ENCODE results near the gene CFAP221. TPM values are rescaled to one million over a fixed set of nuclear protein-coding genes. Genes with fewer than 3 reads are reported as not detected.

Gene CFAP221
- total RNA-seq, 2 experiments from 2014 or later = not detected

- ChIA-PET POLR2A (no interaction called here), CTCF (no interaction called here)
- DNase-seq = no peak
- Mint-ChIP-seq H3K9me3 (no peaks in the 10 kb centered on the region), H3K36me3 (ENCODE audit: low read depth) (no peaks in the 10 kb centered on the region), H3K27me3 (peaks cover 2% of the 10 kb centered on the region), H3K4me3 (no peak overlapping the region), H3K4me1 (no peaks in the 10 kb centered on the region), H3K27ac (no peak overlapping the region)
Measured at GRCh38 chr2:119646149-119646548, 101.9 kb downstream of the CFAP221 start.

DNA sequence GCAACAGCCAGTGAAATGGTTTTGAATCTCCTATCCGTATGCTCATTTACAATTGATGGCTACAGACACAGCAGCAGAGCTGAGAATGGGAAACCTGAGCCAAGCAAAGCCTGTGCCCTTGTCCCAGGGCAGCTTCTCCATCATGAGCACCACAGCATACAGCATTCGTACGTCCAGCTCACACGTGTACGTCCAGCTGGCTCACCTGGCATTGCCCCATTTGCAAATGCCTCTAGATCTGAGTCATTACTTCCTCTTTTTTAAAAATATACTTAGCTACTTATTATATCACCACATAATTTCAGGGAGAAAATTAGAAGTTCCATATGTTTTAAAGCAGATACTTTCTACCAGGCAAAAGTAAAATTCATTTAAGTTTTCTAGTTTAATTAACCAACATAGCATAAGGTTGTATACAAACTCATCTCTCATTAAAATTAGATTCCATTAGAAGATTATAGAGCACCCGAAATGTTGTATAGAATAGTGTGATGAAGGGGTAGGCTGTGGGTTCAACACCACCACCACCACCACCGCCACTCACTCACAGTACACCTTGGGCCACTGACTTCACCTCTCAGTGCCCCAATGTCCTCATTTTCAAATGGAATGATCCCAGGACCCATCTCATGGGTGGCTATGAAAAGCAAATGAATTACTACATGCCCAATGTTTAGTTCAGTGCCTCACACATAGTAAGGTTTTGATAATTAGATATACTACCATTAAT, 103.4 kb downstream of the CFAP221 start:
- POLR2A ChIA-PET = no interaction called here
- H3K36me3 Mint-ChIP-seq (ENCODE audit: low read depth) = no peaks in the 10 kb centered on the region
- no peak overlapping the region for H3K27ac Mint-ChIP-seq

GRCh38 chr2:119649364-119649917, 105.2 kb downstream of the CFAP221 start:
- Mint-ChIP-seq H3K27ac (no peak overlapping the region), H3K9me3 (no peaks in the 10 kb centered on the region), H3K27me3 (peaks cover 11% of the 10 kb centered on the region), H3K4me3 (no peak overlapping the region), H3K36me3 (ENCODE audit: low read depth) (no peaks in the 10 kb centered on the region), H3K4me1 (no peaks in the 10 kb centered on the region)
- POLR2A ChIA-PET = no interaction called here
- CTCF ChIA-PET = interaction anchor here (1.8 kb wide), 1 partner anchor 8 kb away, joined by 5 read pairs; no protein-coding TSS in a partner anchor
- DNase-seq = no peak

More for the DNA sequence above, 103.4 kb downstream of the CFAP221 start:
- Mint-ChIP-seq H3K4me3 (no peak overlapping the region), H3K9me3 (no peaks in the 10 kb centered on the region), H3K4me1 (no peaks in the 10 kb centered on the region), H3K27me3 (peaks cover 8% of the 10 kb centered on the region)
- DNase-seq = no peak
- CTCF ChIA-PET = no interaction called here

DNA sequence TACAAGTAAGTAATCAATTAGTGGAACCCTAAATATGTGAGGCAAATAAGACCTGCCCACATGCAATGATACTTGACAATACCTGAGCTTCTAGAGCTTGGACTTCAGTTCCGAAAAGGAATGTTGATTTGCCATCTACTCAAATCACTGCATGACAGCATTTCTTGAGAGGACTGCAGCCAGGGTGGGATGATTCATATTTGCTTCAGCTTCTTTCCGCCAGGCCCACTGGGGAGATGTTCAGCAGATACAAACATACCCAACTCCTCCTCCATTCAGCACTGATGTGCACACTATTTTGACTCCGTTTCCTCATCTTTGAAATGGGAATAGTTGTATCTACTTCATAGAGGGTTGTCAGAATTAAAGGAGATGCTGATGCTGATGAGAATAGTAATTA, 106.0 kb downstream of the CFAP221 start:
- H3K4me3 Mint-ChIP-seq = no peak overlapping the region
- H3K27me3 Mint-ChIP-seq = peaks cover 16% of the 10 kb centered on the region
- H3K4me1 Mint-ChIP-seq = no peaks in the 10 kb centered on the region
- DNase-seq = no peak
- H3K9me3 Mint-ChIP-seq = no peaks in the 10 kb centered on the region
- H3K36me3 Mint-ChIP-seq (ENCODE audit: low read depth) = no peaks in the 10 kb centered on the region
- POLR2A ChIA-PET = no interaction called here
- CTCF ChIA-PET = interaction anchor here (0.8 to 1.8 kb wide), 2 partner anchors 9 to 149 kb away, joined by 3 to 5 read pairs; no protein-coding TSS in a partner anchor
- H3K27ac Mint-ChIP-seq = no peak overlapping the region

DNA sequence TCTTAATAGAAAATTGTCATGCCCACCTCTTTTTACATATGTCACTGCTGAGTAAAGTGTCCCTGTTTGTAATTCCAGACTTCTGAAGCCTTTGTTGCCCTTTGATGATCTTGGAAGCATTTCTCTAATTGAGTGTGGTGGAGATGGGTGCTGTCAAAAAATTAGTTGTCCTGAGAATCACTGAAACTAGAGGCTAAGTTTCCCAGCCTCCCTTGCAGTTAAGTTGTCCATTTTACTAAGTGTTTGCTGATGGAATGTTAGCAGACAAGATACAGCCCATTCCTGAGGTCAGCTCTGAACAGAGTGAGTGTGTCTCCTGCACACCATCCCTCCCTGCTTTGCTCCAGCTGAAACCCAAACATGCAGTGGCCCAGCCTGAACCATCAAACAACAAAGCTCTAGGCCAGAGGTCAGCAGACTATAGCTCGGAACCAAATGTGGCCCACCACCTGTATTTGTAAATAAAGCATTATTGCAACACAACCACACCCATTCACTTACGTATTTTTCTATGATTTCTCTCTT, 106.7 kb downstream of the CFAP221 start:
- no peaks in the 10 kb centered on the region for H3K9me3 Mint-ChIP-seq
- CTCF ChIA-PET = interaction anchor here (0.8 to 1.8 kb wide), 2 partner anchors 9 to 149 kb away, joined by 3 to 5 read pairs; no protein-coding TSS in a partner anchor
- H3K4me3 Mint-ChIP-seq = no peak overlapping the region
- H3K36me3 Mint-ChIP-seq (ENCODE audit: low read depth) = no peaks in the 10 kb centered on the region
- POLR2A ChIA-PET = no interaction called here
- H3K4me1 Mint-ChIP-seq = no peaks in the 10 kb centered on the region
- DNase-seq = no peak
- no peak overlapping the region for H3K27ac Mint-ChIP-seq
- H3K27me3 Mint-ChIP-seq = peaks cover 18% of the 10 kb centered on the region

DNA sequence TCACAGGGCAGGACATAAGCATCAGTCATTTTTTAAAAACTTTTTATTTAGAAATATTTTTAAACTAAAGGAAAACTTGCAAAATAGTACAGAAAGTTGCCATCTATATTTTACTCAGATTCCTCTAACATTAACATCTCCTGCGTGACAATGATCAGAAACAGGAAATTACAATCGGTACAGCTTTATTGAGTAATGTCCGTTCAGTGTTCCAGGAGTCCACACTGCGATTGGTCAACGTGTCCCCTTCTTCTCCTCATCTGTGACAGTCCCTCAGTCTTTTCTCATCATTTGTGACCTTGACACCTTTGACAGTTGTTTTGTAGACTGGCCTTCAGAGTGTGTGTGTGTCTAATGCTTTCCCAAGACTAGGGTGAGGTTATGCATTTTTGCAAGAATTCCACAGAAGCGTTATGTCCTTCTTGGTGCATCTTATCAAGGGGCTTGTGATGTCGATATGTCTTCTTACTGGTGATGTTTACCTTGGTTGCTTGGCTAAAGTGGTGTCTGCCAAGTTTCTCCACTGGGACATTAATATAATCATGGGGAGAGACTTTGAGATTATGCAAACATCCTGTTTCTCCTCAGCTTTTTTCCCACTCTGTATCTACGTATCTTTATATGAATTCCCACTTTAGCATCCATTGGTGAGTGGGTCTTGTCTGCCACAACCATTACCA, 113.4 kb downstream of the CFAP221 start:
- H3K36me3 Mint-ChIP-seq (ENCODE audit: low read depth) = no peaks in the 10 kb centered on the region
- H3K27me3 Mint-ChIP-seq = peaks cover 10% of the 10 kb centered on the region
- no peak overlapping the region for H3K4me3 Mint-ChIP-seq
- DNase-seq = no peak
- H3K4me1 Mint-ChIP-seq = no peaks in the 10 kb centered on the region
- POLR2A ChIA-PET = no interaction called here
- CTCF ChIA-PET = interaction anchor here (0.8 kb wide), 1 partner anchor 35 kb away, joined by 3 read pairs; no protein-coding TSS in a partner anchor
- H3K27ac Mint-ChIP-seq = no peak overlapping the region
- no peaks in the 10 kb centered on the region for H3K9me3 Mint-ChIP-seq

DNA sequence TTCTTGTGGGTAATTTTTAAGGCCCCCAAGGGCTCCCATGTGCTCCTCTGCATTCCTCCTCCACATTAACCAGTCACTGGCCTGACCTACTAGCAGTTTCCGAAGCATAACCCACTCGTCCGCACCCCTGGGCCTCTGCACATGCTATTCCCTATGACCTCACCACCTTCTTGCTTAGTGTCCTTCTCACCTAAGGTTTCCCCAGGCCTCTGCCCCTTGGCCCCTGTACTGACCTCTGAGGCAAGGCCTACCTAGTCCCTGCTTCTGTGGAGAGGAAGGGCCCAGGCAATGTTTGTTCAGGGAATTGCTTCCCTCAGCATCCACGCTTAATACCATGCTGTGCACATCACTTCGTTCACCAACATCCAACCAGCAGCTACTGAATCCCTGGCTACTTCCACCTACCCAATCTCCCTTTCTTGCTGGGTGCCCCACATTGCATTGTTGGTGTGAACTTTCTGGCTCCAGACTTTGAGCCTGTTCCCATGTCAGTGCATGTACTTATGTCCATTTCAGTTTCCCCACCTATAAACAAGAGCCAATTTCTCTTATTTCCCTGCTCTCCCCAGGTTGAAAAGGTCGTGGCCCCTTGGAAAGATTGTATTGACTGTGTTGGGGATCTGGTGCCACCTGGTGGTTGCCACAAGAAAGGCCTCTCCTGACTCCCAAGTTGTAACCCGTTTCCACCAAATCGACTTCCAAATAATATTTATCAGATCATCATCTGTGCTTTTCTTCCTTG, 115.5 kb downstream of the CFAP221 start:
- peaks cover 18% of the 10 kb centered on the region for H3K4me1 Mint-ChIP-seq
- no peak overlapping the region for H3K4me3 Mint-ChIP-seq
- DNase-seq = peak; percentile 36
- CTCF ChIA-PET = no interaction called here
- H3K9me3 Mint-ChIP-seq = peaks cover 3% of the 10 kb centered on the region
- POLR2A ChIA-PET = no interaction called here
- no peak overlapping the region for H3K27ac Mint-ChIP-seq
- H3K27me3 Mint-ChIP-seq = peaks cover 9% of the 10 kb centered on the region
- H3K36me3 Mint-ChIP-seq (ENCODE audit: low read depth) = peaks cover 4% of the 10 kb centered on the region

DNA sequence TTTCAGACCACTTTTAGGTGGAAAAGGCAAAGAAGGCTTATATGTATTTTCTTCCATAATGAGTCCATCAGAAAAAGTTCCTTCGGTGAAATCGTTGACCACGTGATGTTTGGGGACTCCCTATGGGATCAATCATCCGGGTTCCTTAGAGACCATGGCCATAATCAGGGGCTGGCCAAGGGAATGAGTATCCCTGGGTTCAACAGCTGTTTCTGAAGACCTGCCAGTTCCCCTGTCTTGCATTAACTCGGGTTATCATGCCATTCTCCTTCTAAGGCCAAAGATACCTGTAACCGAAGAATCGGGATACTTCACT, 116.1 kb downstream of the CFAP221 start:
- no peak for DNase-seq
- Mint-ChIP-seq H3K4me3 (no peak overlapping the region), H3K27ac (no peak overlapping the region), H3K27me3 (peaks cover 7% of the 10 kb centered on the region), H3K9me3 (peaks cover 7% of the 10 kb centered on the region), H3K4me1 (peaks cover 18% of the 10 kb centered on the region), H3K36me3 (ENCODE audit: low read depth) (peaks cover 5% of the 10 kb centered on the region)
- CTCF ChIA-PET = interaction anchor here (1.5 to 1.7 kb wide), 2 partner anchors 19 to 93 kb away, joined by 3 to 4 read pairs; no protein-coding TSS in a partner anchor
- POLR2A ChIA-PET = no interaction called here

DNA sequence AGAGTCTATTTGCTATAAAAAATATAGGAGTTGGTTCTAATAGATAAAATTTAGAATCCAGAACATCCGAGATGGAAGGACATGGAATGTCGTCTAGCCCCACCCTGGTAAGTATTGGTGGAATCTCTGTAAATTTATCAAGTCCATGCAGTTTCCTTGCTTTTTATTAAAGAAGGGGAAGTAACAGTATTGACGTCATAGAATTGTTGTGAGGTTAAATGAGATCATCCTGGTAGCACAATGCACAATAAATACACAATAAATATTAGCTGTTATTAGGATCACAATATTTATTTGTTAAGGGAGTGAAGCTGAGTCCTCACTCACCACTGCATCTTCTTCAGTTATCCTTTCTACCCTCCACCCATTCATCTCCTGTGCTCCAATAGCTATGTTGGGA, 118.0 kb downstream of the CFAP221 start:
- Mint-ChIP-seq H3K27me3 (peaks cover 8% of the 10 kb centered on the region), H3K4me3 (no peak overlapping the region), H3K9me3 (peaks cover 11% of the 10 kb centered on the region), H3K27ac (no peak overlapping the region), H3K36me3 (ENCODE audit: low read depth) (peaks cover 5% of the 10 kb centered on the region), H3K4me1 (peaks cover 18% of the 10 kb centered on the region)
- ChIA-PET POLR2A (no interaction called here), CTCF (interaction anchor here (0.8 to 1.7 kb wide), 2 partner anchors 13 to 17 kb away, joined by 3 read pairs; no protein-coding TSS in a partner anchor)
- DNase-seq = no peak

GRCh38 chr2:119668546-119668945, 124.3 kb downstream of the CFAP221 start:
- POLR2A ChIA-PET = no interaction called here
- Mint-ChIP-seq H3K4me1 (peaks cover 15% of the 10 kb centered on the region), H3K4me3 (no peak overlapping the region), H3K27me3 (peaks cover 8% of the 10 kb centered on the region), H3K36me3 (ENCODE audit: low read depth) (peaks cover 5% of the 10 kb centered on the region), H3K27ac (no peak overlapping the region), H3K9me3 (peaks cover 11% of the 10 kb centered on the region)
- no peak for DNase-seq
- CTCF ChIA-PET = no interaction called here

DNA sequence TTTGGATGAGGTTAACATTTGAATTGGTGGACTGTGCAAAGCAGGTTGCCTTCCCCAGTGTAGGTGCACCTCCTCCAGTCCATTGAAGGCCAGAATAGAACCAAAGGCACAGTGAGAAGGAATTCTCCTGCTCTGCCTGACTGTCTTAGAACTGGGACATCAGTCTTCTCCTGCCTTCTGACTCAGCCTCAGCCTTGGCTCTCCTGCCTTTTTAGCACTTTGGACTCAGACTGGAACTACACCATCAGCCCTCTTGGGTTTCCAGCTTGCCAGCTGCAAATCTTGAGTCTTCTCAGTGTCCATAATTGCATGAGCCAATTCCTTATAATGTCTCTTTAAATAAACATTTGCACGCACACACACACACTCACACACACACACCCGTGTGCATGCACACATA, 126.8 kb downstream of the CFAP221 start:
- H3K9me3 Mint-ChIP-seq = no peaks in the 10 kb centered on the region
- POLR2A ChIA-PET = no interaction called here
- DNase-seq = no peak
- H3K4me1 Mint-ChIP-seq = peaks cover 3% of the 10 kb centered on the region
- H3K4me3 Mint-ChIP-seq = no peak overlapping the region
- peaks cover 5% of the 10 kb centered on the region for H3K27me3 Mint-ChIP-seq
- CTCF ChIA-PET = interaction anchor here (0.6 kb wide), 1 partner anchor 271 kb away, joined by 3 read pairs; no protein-coding TSS in a partner anchor
- no peaks in the 10 kb centered on the region for H3K36me3 Mint-ChIP-seq (ENCODE audit: low read depth)
- H3K27ac Mint-ChIP-seq = no peak overlapping the region

DNA sequence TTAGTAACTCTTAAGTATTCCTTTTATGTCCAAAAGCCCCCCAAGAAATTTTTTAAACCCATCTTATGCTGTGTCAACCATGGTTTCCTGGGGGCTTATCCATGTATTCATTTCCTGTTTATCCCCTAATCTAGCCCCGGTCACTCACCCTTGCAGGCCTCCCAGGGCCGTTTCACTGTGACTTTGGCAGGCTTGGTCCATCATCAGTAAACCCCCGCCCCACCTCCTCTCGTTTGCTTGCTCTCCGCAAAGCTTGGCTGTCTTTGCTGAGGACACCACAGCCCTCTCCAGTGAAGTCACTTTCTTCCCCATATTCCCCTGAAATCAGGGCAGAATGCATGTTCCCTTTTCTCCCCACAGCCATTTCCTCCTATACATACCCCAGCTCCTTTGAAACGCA, 127.5 kb downstream of the CFAP221 start:
- no peaks in the 10 kb centered on the region for H3K36me3 Mint-ChIP-seq (ENCODE audit: low read depth)
- no peak overlapping the region for H3K27ac Mint-ChIP-seq
- peaks cover 3% of the 10 kb centered on the region for H3K4me1 Mint-ChIP-seq
- ChIA-PET POLR2A (no interaction called here), CTCF (interaction anchor here (0.6 kb wide), 1 partner anchor 272 kb away, joined by 3 read pairs; no protein-coding TSS in a partner anchor)
- H3K4me3 Mint-ChIP-seq = no peak overlapping the region
- DNase-seq = no peak
- peaks cover 4% of the 10 kb centered on the region for H3K27me3 Mint-ChIP-seq
- no peaks in the 10 kb centered on the region for H3K9me3 Mint-ChIP-seq

Measured in activated CD4-positive, alpha-beta T cell treated with anti-CD3 and anti-CD28 coated beads, Interleukin-2, amount 10 ng/mL, durations not matched to agents 7 days and 5 days (primary cell).